ENCODE measurements around the gene UQCR11. TPM values are rescaled to one million over a fixed set of nuclear protein-coding genes. Genes with fewer than 3 reads are reported as not detected.

The UQCR11 gene
- total RNA-seq, 1 experiment from 2014 or later: 42.2 TPM

GRCh38 chr19:1616875-1617274 is 11.6 kb upstream of the UQCR11 start:
- DNase-seq (ENCODE audit: low spot score): no peak

GRCh38 chr19:1616396-1616795 is 11.1 kb upstream of the UQCR11 start:
- no peak for DNase-seq (ENCODE audit: low spot score)

- DNase-seq (ENCODE audit: low spot score): no peak
These were observed 10.0 kb upstream of the UQCR11 start for GRCh38 chr19:1615156-1615765.

- no peak for DNase-seq (ENCODE audit: low spot score)
These were observed 8.7 kb upstream of the UQCR11 start for GRCh38 chr19:1613808-1614570.

GRCh38 chr19:1613146-1613545 is 7.9 kb upstream of the UQCR11 start:
- no peak for DNase-seq (ENCODE audit: low spot score)

GRCh38 chr19:1612114-1613086 is 7.1 kb upstream of the UQCR11 start:
- DNase-seq (ENCODE audit: low spot score): no peak

GRCh38 chr19:1611353-1611752 is 6.1 kb upstream of the UQCR11 start:
- no peak for DNase-seq (ENCODE audit: low spot score)

GRCh38 chr19:1610579-1610978 is 5.3 kb upstream of the UQCR11 start:
- DNase-seq (ENCODE audit: low spot score): no peak

GRCh38 chr19:1609680-1610474 is 4.6 kb upstream of the UQCR11 start:
- DNase-seq (ENCODE audit: low spot score): no peak

GRCh38 chr19:1609103-1609396 is 3.8 kb upstream of the UQCR11 start:
- no peak for DNase-seq (ENCODE audit: low spot score)

GRCh38 chr19:1608359-1609102 is 3.3 kb upstream of the UQCR11 start:
- DNase-seq (ENCODE audit: low spot score): no peak

GRCh38 chr19:1606138-1606651 is 933 bp upstream of the UQCR11 start:
- no peak for DNase-seq (ENCODE audit: low spot score)

GRCh38 chr19:1602091-1602707 is 3.1 kb downstream of the UQCR11 start:
- no peak for DNase-seq (ENCODE audit: low spot score)

- DNase-seq (ENCODE audit: low spot score): no peak
These were observed 3.6 kb downstream of the UQCR11 start for GRCh38 chr19:1601613-1602064.

- no peak for DNase-seq (ENCODE audit: low spot score)
These were observed 5.8 kb downstream of the UQCR11 start for GRCh38 chr19:1599460-1599846.

GRCh38 chr19:1598777-1599459 is 6.3 kb downstream of the UQCR11 start:
- DNase-seq (ENCODE audit: low spot score): no peak

- DNase-seq (ENCODE audit: low spot score): no peak
These were observed 11.8 kb downstream of the UQCR11 start for GRCh38 chr19:1593501-1593772.

GRCh38 chr19:1592755-1593500 is 12.3 kb downstream of the UQCR11 start, which contains the start of gene MBD3:
TSS of gene MBD3 (minus strand) at chr19:1592865. CDS start at chr19:1592631, 234 bp downstream.
- peak; percentile 80 for DNase-seq (ENCODE audit: low spot score)

Measured in H4 (cell line).